HG03469 (cell line): ENCODE results near the gene LHX5.

Experiments
- ATAC-seq: cut with Tn5 transposase; IDR thresholded peaks from one replicate; pipeline ENCODE4 v1.9.1; 2021; ENCODE audit warnings: mild to moderate bottlenecking, moderate library complexity, moderate number of reproducible peaks; ENCODE audit not compliant: unreplicated experiment

The LHX5 gene

DNA sequence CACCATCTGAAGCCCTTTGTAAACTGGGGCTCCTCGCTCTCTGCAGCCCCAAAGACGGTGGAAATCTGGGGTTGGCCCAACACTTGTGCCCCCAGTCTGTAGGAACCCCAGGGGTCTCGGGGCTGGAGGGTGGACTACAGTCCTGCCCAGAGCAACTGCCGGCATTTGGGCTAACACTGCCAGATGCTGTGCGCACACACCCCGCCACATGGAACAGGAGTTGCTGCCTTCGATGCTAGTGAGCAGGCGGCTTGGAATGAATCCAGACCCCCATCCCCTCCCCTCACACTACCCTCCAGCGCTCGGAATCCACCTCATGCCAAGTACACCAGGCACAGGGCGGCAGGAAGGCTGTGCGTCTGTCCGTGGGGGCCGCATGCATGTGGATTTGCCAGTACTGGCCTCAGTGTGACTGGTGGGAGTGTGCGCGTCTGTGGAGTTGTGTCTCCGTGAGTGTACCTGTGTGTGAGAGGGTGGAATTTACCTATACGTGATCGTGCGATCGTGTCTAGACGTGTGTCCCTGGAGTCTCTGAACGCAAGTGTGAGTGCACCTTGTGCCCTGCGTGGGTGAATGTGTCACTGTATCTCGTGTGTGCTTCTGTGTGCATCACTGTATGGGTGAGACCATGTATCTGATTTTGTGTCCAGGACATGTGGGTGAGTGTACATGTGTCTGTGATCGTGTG lies 5.1 kb downstream of the LHX5 start:
- no peak for ATAC-seq

DNA sequence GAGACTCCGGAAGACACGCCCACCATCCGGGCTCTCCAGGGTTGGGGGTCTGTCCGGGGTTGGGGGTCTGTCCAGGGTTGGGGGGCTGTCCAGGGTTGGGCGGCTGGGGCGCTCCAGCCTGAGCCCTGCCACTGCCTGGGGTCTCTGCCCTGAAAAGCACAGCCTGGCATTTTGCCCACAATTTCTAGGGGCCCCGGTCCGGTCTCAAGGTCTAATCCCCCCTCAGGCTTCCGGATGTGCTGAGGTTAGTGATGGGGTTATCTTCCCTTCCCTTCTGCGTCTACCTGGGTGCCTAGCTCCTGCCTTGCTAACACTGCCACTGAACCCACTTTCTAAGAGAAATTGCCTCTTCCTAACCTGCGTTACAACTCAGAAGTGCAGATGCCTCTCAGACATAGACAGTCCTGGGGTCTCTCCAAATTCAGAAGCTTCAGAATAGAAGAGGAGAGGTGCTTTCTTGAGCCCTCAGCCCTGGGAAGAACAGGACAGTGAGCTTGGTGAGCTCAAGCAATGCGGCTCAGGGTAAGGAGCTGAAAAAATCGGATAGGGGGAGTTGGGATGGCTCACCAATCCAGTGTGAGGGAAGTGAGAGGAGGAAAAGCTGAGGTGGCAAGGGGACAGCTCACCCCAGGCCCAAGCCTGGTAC lies 5.7 kb downstream of the LHX5 start:
- ATAC-seq, result no peak

GRCh38 chr12:113464852-113465719 lies 6.6 kb downstream of the LHX5 start:
- ATAC-seq, result no peak

GRCh38 chr12:113464452-113464775 lies 7.3 kb downstream of the LHX5 start:
- no peak for ATAC-seq

DNA sequence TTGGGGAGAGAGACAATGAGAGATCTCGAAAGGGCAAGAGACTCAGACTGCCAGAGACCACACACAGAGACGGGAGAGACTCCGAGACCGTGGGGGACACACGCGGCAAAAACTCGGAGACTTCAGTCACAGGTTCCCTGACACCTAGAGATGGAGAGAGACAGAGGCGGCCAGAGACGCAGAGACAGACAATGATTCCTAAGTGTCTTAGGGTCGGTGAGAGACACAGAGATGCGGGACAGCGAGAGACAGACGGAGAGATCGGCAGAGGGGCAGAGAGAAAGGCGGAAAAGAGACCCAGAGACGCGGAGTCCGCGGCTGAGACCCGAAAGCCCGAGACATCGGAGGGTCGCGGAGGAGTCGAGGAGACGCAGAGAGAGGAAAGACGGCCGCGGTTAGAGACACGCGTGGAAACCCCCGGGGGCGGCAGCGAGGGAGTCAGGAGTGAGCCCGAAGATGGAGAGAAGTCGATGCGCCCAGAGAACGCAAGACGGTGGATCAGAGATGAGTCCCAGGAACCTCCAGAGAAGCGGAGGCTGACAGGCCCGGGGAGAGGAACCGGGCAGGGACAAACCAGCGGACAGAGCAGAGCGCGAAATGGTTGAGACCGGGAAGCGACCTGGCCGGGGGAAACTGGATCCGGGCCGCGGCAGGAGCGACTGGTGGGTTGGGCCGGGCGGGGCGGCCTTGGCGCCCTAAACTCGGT lies 7.8 kb downstream of the LHX5 start:
- no peak for ATAC-seq

DNA sequence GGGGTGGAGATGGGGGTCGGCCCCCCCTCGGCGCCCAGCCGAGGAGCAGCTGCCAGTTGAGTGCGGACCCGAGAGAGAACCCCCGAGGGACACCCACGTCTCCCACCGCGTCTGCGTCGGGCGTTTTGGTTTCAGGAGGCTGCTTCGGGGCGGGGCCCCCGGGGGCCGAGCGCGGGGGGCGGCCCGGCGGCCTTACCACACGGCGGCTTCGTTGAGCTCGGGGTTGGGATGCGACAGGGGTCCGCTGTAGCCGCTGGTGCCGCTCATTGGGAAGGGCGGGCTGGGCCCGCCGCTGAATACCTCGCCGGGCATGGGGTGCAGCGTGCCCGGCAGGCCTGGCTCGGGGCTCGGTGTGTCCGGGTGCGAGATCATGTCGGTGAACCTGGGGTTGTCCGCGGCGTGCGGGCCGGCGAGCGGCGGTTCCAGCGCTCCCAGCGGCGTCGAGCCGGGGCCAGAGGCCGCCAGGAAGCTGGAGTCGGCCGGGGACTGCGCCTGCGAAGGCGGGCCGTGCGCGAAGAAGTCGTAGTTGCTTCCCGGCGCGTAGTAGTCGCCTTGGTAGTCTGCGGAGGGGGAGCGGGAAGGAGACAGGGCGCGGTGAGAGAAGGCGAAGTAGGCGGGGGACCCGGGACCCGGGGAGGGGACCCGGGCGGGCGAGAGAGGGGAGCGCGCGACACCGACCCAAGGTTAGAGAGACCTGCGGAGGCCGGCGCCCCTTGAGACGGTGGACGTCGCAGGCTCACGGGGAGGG lies 8.5 kb downstream of the LHX5 start:
- ATAC-seq, result no peak

DNA sequence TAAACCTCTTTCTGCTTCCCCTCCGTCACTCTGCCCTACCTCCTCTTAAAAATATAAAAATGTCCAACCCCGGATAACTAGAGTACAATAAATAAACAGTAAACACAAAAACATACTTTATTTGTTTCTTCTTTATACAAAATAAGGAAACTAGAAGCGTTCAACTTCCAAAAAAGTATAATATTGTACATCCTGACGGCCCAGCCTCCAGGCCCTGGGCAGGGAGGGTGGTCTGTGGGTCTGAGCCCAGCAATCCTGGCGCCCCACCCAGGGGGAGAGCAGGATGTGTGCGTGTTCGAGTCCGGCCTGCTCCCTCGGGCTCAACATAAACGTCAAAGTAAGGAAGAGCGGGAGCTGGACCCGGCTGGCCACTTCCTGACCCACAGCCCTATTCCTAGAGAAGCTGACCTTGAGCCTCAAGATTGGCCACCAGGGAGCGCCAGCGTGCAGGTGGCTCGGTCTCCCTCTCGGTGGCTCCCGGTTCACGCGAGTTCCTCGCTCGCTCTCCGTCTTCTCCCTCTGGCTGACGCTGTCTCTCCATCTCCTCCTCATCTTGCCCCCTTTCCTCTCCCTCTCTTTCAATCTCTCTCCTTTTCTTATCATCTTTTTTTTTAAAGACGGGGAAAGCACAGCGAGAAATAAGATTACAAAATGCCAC lies 9.4 kb downstream of the LHX5 start:
- ATAC-seq, result no peak

GRCh38 chr12:113461666-113462065 lies 10.0 kb downstream of the LHX5 start:
- no peak for ATAC-seq

- no peak for ATAC-seq
These were observed 11.7 kb downstream of the LHX5 start for GRCh38 chr12:113459981-113460380.

GRCh38 chr12:113457710-113458109 lies 14.0 kb downstream of the LHX5 start:
- ATAC-seq, result no peak

- no peak for ATAC-seq
These were observed 14.5 kb downstream of the LHX5 start for GRCh38 chr12:113457185-113457584.

- ATAC-seq, result no peak
These were observed 14.9 kb downstream of the LHX5 start for GRCh38 chr12:113456761-113457160.

- no peak for ATAC-seq
These were observed 15.5 kb downstream of the LHX5 start for GRCh38 chr12:113456199-113456598.

DNA sequence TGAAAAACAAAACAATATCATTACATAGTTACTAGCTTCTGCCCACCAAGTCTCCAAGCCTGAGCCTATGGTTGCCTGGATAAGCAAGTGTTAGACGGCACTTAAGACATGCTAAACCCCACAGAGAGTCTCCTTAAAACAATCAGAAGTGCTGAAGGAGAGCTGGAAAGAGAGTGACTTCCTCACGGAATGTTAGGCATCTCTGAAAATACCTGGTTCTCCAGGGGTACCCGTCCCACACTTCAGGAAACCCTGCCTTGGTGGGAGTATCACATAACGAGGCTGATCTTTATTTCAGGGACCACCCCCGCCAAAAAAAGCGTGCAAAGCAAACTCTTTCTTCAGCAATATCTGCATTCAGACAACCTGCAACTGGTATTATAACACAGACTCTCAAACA lies 18.3 kb downstream of the LHX5 start:
- no peak for ATAC-seq

DNA sequence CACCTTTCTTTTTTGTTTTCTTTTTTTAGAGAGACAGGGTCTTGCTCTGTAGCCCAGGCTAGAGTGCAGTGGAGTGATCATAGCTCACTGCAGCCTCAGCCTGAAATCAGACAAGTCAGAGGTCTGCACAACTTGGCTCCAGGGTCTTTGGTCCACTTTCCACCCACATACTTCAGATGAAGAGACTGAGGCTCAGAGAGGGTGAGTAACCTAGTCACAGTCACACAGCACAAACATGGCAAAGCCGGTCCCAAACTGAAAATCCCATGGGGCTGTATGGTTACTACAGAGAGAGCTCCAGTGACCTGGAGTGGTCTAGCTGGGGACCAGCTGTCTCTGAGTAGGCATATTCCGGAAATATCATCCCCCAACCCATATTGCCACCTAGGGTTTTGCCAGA lies 19.2 kb downstream of the LHX5 start:
- no peak for ATAC-seq

GRCh38 chr12:113449839-113450238 lies 21.8 kb downstream of the LHX5 start:
- no peak for ATAC-seq

DNA sequence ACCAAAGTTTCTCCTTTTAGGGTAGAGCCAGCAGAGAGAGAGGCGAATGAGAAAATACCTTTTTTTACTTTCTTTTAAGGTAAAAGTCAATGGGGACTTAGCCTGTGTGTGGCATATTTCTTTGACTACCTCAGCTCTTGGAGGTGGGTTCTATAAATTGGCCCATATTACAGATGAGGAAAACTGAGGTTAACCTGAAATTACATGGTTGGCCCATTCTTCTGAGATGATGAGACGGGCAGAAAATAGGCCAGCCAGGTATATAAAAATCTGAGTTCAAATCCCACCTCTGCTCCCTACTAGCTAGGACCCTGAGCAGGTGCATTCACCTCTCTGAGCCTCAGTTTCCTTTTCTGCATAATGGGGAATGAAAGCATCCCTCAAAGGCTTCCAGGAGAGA lies 22.4 kb downstream of the LHX5 start:
- ATAC-seq, result no peak

DNA sequence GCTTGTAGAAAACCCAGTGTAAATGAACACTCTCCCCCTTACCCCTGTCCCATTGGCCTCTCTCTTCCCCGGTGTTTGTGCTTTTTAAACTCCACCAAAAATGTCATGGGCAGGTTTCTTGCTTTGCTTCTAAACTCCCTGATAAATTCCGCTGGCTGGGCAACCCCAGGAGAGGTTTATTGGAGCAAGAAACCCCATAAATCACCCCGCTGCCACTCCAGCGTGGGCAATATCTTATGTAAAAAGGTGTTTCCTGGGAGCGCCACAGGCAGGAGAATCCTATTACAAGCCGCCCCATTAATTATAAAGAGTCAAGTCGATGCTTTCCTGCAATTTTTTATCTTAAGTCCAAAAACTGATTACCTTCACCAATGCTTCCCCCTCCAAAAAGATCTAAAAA lies 22.8 kb downstream of the LHX5 start:
- no peak for ATAC-seq

- no peak for ATAC-seq
These were observed 26.0 kb downstream of the LHX5 start for GRCh38 chr12:113445544-113446171.
